Umbilical cord (tissue), 2 donors: ENCODE data around the gene MRAP2. TPM values are rescaled to one million over a fixed set of nuclear protein-coding genes. Genes with fewer than 3 reads are reported as not detected.
"Not testable (repeated sequence)": the region's sequence is repeated elsewhere in the genome, so short reads cannot be mapped to it uniquely, and the experiment has no call there.

ENCODE experiments used
- DNase-seq: peaks from one replicate; pipeline ENCODE4 v3.0.0-alpha.2; 2015; ENCODE audit warnings: low spot score
- total RNA-seq: library from RNA; depleted of rRNA; stranded (reverse); fragments of >200 nt; gene quantifications from one replicate; pipeline ENCODE4 v1.2.3, GENCODE V29; 2014; ENCODE audit warnings: low replicate concordance; ENCODE audit not compliant: insufficient read depth

Gene MRAP2
- total RNA-seq, 1 donor from 2014 or later: 4.1 TPM

DNA sequence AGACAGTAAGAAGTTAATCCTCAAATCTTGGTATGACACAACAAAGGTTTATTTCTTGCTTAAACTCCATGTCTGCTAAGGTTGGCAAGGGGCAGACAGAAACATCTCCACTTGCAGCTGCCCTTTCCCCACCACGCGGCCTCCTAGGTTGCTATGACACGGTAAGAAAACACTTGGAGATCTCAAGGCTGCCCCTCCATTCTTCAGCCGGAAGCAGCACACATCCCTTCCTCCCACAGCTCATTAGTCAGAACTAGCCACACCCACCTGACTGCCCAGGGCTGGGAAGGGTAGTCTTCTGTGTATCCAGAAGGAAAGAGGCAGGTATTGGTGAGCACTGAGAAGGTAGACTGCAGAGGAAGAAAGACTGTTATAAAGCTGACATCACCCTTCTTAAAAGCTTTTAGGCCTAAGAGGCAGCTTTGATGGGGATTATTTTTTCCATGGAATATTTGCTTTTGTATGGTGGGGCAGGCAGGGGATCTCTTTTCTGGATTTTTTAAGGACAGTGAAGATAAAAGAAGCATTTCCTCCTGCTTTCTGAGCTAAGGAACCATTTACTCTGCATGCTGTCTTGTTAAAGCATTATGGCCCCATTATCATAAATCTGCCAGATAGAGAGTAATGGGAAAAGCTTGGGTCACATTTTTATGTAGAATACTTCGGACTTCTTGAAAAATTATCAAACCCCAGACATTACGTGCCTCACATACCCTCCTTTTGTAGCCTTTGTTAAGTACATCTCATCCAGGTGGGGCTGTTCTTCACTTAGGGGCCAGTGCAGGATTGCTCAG, 41.6 kb downstream of the MRAP2 start:
- peak; percentile 86 for DNase-seq

GRCh38 chr6:84077645-84078044, 44.1 kb downstream of the MRAP2 start:
- no peak for DNase-seq

DNA sequence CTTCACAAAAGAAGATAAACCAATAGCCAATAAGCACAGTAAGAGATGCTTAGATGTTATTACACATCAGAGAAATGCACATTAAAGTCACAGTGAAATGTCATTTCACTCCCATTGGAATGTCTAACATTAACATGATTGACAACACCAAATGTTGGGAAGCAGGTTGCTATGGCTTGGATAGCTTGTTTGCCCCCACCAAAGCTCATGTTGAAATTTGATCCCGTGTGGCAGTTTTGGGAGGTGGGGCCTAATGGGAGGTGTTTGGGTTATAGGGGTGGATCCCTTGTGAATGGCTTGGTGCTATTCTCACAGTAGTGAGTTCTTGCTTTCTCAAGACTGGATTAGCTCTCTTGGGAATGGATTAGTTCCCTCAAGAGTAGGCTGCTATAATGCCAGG, 44.8 kb downstream of the MRAP2 start:
- no peak for DNase-seq

GRCh38 chr6:84081222-84081621, 47.6 kb downstream of the MRAP2 start:
- no peak for DNase-seq

DNA sequence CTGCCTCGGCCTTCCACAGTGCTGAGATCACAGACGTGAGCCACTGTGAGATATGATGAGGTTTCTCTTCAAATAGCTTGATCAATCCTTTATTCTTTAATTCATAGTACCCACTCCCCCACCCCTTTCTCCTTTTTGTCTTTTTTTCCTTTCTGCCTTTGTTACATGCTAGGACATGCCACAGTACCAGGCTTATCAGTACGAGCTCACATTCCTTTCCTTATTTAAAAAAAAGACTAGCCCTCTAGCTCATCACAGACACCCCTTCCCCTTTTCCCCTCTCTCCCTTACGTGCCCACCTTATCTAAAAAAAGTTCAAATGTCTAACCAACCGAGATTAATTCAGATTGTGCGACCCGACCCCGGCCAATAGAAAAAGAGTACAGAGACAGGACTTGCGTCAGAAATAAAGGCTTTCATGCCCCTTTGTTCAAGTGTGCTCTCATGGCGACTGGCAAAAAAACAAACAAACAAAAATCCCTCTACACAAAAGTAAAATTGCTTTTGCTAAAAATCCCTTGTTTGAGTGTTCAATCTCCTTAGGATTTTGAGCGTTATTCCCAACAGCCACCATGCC, 49.2 kb downstream of the MRAP2 start:
- DNase-seq: no peak

DNA sequence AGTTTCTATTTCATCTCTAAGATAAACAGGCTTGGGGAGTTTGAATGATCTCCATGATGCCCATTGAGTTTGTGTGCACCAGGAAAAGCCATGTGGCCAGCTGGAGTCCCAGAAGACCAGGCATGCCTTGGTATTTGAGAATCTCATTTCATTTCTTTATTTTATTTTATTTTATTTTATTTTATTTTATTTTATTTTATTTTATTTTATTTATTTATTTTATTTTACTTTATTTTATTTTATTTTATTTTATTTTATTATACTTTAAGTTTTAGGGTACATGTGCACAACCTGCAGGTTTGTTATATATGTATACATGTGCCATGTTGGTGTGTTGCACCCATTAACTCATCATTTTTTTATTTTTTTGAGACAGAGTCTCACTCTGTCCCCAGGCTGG, 51.1 kb downstream of the MRAP2 start:
- not testable (repeated sequence) for DNase-seq

- DNase-seq: no peak
Measured at GRCh38 chr6:84086056-84086455, 52.5 kb downstream of the MRAP2 start.

GRCh38 chr6:84086545-84087429, 53.2 kb downstream of the MRAP2 start:
- DNase-seq: no peak

GRCh38 chr6:84089081-84089480, 55.5 kb downstream of the MRAP2 start:
- no peak for DNase-seq

DNA sequence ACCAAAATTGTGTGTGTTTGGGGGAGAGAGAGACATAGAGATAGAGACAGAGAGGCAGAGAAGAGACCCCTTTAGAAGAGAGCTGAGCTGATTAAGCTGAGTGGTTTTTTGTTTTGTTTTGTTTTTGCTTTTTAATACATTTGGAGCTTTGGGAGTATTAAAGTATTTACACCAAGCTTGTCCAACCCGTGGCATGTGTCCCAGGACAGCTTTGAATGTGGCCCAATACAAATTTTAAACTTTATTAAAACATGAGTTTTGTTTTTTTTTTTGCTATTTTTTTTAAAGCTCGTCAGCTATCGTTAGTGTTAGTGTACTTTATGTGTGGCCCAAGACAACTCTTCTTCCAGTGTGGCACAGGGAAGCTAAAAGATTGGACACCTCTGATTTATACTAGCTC, 56.0 kb downstream of the MRAP2 start:
- DNase-seq: no peak

- DNase-seq: no peak
Measured at GRCh38 chr6:84093441-84094435, 60.2 kb downstream of the MRAP2 start.

DNA sequence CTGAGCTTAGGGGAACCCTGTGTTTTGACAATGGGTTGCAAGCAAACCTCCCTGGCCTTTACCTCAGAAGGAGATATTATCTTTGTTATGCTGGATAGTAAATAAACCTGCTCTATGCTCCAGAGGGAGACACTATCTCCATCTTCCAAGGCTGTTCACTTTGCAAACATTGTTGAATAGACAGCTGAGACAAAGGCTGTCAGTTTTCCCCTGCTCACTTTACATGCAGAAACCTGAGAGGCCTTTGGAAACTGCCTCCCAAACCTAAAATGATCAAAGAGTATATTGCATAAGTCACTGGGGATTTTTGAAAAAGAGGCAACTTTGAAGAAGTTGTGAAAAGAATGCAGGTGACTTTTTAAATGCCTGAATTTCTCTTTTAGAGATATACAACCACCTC, 61.6 kb downstream of the MRAP2 start:
- DNase-seq: no peak

DNA sequence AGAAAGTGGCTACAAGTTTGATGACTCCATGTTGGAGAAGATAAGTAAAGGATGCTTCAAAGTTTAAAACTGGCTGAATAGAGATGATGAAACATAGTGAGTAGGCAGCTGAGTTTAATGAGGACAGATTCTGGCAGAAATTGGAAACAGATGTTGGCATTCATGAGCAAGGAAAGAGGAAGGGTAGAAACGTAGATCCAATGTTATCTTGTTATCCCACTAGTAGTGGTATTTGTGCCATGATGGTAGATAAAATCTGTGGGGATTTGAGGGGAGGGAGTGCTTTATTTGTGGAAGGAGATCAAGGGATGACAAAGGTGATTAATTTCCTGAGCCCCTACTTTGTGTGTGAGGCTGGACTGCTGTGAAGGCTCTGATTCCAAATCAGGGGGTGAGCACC, 69.5 kb downstream of the MRAP2 start:
- DNase-seq: peak; percentile 5

- not testable (repeated sequence) for DNase-seq
Measured at GRCh38 chr6:84105215-84105924, 71.8 kb downstream of the MRAP2 start.

GRCh38 chr6:84107495-84107894, 73.9 kb downstream of the MRAP2 start:
- DNase-seq: no peak

- DNase-seq: not testable (repeated sequence)
Measured at GRCh38 chr6:84111351-84111750, 77.8 kb downstream of the MRAP2 start.

DNA sequence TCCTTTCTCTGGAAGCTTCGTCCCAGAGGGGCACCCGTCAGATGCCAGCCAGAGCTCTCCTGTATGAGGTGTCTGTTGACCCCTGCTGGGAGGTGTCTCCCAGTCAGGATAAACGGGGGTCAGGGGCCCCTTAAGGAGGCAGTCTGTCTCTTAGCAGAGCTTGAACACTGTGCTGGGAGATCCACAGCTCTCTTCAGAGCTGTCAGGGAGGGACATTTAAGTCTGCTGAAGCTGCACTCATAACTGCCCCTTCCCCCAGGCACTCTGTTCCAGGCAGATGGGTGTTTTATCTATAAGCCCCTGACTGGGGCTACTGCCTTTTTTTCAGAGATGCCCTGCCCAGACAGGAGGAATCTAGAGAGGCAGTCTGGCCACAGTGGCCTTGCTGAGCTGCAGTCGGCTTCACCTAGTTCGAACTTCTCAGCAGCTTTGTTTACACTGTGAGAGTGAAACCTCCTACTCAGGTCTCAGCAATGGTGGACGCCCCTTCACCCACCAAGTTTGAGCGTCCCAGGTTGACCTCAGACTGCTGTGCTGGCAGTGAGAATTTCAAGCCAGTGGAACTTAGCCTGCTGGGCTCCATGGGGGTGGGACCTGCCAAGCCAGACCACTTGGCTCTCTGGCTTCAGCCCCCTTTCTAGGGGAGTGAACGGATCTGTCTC, 81.5 kb downstream of the MRAP2 start:
- not testable (repeated sequence) for DNase-seq

- DNase-seq: no peak
Measured at GRCh38 chr6:84118191-84118590, 84.6 kb downstream of the MRAP2 start.

DNA sequence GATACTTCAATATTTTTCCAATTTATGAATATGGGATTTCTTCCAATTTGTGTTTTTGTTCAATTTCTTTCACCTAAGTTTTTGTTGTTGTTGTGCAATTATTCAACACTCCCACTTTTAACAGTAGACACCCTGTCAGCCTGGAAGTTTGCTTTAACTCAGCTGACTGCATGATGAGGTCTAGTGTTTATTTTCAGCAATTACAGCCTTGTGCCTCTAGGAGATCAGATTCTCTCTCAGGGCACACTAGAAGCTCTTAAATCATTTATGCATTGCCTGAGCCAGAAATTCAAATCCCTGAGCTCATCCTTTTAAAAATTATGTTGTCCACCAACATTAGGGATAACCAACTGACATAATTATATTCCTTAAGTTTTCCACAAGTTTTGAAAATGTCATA, 85.7 kb downstream of the MRAP2 start:
- DNase-seq: no peak

DNA sequence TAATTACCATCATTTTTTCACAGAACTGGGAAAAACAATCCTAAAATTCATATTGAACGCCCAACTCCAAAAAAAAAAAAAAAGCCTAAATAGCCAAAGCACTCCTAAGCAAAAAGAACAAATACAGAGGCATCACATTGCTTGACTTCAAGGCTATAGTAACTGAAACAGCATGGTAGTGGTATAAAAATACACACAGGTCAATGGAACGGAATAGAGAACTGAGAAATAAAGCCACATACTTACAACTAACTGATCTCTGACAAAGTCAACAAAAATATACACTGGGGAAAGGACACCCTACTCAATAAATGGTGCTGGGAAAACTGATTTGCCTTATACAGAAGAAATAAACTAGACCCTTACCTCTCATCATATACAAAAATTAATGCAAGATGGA, 89.6 kb downstream of the MRAP2 start:
- DNase-seq: no peak
